Left renal pelvis (tissue), 4 donors: ENCODE data around the gene CYFIP1. TPM values are rescaled to one million over a fixed set of nuclear protein-coding genes. Genes with fewer than 3 reads are reported as not detected.
"Not testable (repeated sequence)": the region's sequence is repeated elsewhere in the genome, so short reads cannot be mapped to it uniquely, and the experiment has no call there.

Experiments
- DNase-seq, 4 donors: peaks; one replicate each; pipeline ENCODE4 v3.0.0-alpha.2; 2013; ENCODE audit warnings: low read depth in 4 of 4, low spot score in 3 of 4
- polyA plus RNA-seq, 4 donors: library from polyadenylated mRNA; unstranded; fragments of 120-200 nt; gene quantifications; one replicate each; pipeline ENCODE4 v1.2.1, GENCODE V29; 2013; ENCODE audit not compliant: insufficient read length in 4 of 4

Gene CYFIP1
- 10 to 100 TPM; 73.2 to 93.7 (median 89.3) TPM for polyA plus RNA-seq

DNA sequence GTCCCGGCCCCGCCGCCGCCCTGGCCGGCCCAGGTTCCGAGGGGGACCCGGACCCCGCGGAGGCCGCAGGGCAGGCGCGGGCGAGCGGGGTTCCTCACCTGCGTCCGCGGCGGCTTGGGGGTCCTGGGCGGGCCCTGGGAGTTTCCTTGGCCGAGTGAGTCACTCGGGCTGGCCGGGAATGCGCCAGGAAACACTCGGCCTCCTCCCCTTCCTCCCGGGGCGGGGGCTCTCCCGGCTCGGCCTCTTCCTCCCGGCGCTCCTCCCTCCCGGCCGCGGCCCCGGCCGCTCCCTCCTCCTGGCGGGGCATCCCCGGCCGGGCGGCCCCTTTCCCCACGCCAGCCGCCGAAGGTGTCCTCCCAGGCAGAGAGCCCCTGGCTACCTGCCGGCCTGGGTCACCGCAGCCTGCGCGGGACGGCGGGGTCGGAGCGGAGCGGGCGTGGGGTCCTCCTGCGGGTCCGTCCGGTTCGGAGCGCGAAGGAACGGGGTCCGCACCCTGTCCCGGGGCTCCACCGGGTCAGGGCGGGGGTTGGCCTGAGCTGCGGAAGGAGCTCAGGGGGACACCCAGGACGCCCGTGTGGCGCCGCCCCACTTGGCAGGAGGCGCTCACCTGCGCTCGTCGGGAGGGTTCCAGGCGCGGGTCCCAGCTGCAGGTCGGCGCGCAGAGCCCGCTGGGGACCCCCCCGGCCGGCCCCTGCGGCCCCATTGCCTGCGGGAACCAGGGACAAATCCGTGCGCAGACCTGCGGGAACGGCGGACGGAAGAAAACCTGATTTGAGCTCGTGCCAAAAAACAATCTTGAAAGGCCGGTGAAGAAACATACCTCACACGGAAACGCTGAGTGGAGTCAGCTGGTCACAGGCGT, at the start of gene CYFIP1:
Gene CYFIP1 (minus strand): TSS at position 180 of the 862 bp plus-strand sequence. CDS start 33,083 bp downstream, outside the sequence.
- peak; percentile 43 to 73 (median 68) for DNase-seq

DNA sequence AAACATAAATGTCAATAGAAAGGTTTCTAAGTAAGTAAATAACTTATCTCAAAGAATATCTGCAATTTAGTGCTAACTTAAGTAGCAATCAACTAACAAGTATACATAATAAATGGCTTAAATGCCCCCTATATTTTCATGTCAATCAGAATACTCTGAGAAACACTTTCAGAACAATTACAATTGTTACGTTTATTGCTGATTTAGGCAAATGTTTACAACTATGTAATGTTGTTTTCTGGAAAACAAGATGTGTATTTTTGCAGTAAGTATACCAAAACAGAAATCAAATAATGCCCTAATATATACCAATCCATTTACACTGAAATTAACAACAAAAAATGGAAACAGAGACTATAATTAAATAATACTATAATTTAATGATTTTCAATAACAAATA, 46.0 kb upstream of the CYFIP1 start:
- DNase-seq, result no peak

DNA sequence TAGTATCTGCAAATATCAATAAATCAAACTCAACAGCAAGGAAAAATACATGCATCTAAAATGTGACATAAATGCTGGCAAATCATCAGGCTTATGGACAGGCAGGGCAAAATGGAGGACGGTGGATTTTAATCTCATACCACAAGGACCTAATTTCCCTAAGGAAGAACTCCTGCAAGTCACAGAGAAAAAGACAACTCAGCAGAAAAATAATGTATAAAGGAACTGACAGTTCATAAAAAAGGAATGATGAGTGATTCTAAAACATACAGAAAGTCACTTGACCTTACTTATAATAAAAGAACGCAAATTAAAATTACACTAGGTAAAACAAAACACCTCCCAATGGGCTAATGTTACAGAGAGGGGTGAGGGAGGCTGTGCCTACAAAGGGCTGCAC, 42.0 kb upstream of the CYFIP1 start:
- no peak for DNase-seq

DNA sequence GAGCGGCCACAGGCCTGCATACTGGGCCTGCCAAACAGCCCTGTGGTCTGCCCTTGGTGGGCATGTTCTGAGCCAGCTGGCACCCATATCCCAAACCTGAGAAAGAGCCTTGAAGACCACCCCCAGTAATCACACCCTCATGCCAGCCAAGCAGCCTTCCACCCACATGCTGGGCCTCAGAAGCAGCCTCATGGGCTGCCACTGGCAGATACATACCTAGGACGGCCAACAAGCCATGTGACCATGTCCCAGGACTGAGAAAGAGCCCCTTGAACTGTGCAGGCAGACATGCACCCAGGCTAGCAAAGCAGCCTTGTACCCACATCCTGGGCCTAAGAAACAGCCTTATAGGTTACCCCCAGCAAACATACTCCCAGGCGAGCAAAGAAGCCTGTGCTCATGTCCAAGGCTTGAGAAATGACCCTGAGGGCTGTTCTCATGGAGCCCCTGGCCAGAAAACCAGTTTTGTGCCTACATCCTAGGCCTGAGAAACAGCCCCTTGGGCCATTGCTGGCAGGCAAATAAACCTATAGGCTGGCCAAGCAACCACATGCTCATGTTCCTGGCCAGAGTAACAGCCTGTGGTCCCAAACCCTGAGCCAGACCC, 34.3 kb upstream of the CYFIP1 start:
- DNase-seq, result no peak

DNA sequence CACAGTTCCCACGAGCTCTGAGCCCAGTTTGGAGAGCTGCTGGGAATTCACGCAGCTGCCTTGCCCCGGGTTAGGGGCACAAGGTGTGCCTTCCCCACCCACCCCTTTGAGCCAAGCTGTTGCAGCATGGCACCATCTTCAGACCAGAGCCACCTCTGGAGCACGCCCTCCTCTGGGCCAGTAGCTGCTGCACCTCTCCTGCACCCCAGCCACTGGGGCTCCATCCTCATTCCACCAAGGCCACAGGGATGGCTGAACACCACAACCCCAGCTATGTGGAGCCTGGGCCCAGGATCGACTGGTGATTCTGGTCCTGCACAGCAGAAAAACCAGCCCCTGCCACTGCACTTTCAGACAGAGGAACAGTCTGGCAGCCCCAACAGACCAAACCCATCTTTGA, 33.5 kb upstream of the CYFIP1 start:
- DNase-seq, result no peak

DNA sequence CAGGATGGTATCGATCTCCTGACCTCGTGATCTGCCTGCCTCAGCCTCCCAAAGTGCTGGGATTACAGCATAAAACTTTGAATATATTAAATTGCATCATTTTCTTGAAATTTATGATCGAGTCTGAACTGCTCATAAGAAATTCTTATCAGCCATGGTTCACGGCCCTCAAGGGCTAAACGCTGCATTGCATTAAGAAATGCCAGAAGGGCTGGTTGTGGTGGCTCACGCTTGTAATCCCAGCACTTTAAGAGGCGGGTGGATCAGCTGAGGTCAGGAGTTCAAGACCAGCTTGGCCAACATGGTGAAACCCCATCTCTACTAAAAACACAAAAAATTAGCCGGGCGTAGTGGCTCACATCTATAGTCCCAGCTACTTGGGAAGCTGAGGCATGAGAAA, 32.4 kb upstream of the CYFIP1 start:
- DNase-seq, result not testable (repeated sequence)

DNA sequence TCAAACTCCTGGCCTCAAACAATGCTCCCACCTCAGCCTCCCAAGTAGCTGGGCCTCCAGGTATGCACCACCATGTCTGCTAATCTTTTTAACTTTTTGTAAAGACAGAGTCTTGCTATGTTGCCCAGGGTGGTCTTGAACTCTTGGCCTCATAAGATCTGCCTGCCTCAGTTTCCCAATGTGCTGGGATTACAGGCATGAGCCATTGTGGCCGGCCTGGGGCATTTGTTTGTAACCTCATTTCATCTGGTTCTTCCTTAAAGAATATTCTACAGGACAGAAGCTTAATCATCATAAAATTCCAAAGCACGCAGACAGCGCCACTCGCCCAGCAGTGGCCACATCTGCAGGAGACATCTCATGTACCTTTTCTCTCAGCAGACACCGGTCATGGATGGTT, 23.6 kb upstream of the CYFIP1 start:
- DNase-seq, result no peak

DNA sequence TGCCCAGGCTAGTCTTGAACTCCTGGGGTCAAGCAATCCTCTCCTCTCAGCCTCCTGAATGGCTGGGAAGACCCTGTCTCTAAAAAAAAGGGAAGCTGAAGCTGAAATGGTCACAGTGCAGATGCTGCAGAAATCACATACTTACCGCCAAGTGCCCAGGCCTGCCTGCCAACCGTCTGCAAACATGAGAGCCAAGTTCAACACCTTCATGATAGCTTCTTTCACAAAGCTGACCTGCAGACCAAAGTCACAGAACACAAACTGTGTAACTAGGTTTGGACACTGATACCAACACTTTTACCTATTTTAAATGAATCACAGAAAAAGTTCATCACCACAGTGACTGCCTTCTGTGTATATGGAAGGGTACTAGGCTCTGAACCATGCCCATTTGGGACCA, 22.8 kb upstream of the CYFIP1 start:
- DNase-seq, result no peak

DNA sequence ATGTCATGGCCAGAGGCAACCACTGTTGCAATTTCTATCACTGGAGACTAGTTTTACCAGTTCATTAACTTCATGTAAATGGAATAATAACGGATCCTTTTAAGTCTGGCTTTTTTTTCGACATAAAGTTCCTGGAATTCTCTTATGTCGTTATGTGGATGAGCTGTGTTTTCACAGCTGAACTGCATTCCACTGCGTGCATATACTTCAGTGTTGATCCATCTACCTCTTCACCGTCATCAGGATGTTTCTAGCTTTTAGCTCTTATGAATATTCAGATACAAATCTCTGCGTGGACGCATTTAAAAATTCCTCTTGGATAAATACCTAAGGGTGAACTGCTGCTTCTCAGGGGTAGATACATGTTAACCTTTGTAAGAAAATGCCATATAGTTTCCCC, 15.6 kb upstream of the CYFIP1 start:
- no peak for DNase-seq

DNA sequence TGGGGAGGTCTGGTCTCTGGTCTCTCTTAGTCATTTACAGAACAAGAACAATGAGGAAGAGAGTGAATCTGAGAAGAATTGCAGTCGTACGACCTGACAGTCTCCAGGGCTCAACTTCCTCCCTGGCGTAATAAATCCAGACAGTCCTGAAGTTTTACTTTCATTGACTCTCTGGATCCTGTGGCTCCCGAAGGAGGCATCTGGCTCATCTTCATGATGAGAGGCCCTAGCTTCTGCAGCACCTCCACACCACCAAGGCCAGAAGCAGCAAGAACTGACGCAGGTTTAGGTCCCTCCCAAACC, 11.8 kb upstream of the CYFIP1 start:
- DNase-seq, result no peak

DNA sequence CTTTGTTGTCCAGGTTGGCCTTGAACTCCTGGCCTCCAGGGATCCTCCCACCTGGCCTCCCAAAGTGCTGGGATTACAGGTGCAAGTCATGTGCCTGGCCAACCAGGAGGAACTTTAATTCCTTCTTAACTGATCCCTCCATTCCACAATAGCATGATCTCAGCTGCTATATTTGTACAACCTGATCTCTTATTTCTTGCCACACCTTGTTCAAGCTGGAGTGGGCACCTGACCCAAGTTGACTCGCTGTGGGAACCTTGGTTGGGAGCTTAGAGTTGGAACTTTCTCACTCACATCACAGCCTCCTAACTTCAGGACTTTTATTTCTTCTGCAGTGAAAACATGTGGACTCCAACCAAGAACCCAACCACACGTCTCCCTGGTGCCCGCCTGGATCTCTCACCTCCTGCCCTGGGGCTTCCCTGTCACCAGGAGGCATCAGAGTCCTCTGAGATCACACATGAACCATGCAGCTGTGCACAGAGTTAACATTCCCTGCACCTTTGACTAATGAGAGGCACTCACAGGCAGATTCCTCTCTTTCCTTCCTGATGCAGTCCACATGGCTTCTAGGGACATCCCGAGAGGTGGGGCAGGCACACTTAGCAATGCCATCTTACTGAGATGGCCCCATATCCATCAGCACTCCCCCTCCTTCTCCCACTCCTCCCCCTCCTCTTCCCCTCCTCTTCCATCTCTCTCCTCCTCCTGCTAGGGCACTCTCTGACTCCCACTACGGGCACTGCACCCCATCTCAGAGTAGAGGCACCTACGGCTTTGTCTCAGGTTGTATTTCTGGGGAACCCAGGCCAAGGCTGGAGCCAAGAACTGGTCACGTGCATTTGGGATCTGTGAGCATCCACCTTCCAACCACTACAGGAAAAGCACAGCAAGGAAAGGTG, 9.7 kb upstream of the CYFIP1 start:
- no peak for DNase-seq

DNA sequence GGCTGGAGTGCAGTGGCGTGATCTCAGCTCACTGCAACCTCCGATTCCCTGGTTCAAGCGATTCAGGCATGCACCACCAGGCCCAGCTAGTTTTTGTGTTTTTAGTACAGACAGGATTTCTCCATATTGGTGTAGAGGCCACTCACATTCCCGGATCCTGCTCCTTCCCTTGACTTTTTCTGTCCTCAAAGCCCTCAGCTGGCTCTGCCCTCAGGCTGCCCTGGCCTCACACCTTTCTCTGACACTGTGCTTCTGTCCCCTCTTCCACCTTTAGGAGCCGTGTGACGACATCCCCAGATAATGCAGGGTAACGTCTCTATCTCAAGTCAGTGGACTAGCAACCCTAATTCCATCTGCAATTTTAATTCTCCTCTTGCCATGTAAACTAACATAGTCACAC, 8.6 kb upstream of the CYFIP1 start:
- no peak for DNase-seq

DNA sequence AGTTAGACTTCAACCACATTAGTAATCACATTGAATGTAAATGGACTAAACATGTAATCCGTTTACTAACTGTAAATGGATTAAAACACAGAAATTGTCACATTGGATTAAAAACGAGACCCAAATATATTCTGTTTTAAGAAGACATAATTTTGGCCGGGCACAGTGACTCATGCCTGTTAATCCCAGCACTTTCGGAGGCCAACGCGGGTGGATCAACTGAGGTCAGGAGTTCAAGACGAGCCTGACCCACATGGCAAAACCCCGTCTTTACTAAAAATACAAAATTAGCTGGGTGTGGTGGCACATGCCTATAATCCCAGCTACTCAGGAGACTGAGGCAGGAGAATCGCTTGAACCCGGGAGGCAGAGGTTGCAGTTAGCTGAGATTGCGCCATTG, 1.8 kb upstream of the CYFIP1 start:
- DNase-seq, result not testable (repeated sequence)

DNA sequence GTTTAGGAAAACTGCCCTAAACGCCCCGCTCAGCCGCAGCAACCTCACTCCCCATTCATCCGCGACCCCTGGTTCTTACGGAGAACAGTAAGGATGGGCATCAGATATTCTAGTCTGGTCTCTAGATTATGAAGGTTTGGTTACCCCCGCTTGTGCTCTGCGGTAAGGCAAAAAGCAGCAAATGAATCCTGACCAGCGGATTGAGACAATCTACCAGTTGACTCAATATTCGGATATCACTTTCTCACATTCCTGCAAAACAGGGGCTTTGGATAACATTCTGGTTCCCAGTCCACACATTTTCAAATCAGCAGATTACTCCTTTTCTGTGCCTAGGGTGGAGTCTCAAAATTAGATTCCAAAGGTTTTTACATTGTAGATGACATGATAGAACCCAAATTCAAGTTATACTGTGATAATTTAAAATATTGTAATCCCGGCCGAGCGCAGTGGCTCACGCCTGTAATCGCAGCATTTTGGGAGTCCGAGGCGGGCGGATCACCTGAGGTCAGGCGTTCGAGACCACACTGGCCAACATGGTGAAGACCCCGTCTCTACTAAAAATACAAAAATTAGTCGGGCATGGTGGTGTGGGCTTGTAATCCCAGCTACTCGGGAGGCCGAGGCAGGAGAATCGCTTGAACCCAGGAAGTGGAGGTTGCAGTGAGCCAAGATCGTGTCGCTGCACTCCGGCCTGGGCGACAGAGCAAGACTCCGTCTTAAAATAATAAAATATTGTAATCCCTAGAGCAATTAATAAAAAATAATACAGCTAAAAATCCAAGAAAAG, 1.1 kb upstream of the CYFIP1 start:
- DNase-seq, result no peak

DNA sequence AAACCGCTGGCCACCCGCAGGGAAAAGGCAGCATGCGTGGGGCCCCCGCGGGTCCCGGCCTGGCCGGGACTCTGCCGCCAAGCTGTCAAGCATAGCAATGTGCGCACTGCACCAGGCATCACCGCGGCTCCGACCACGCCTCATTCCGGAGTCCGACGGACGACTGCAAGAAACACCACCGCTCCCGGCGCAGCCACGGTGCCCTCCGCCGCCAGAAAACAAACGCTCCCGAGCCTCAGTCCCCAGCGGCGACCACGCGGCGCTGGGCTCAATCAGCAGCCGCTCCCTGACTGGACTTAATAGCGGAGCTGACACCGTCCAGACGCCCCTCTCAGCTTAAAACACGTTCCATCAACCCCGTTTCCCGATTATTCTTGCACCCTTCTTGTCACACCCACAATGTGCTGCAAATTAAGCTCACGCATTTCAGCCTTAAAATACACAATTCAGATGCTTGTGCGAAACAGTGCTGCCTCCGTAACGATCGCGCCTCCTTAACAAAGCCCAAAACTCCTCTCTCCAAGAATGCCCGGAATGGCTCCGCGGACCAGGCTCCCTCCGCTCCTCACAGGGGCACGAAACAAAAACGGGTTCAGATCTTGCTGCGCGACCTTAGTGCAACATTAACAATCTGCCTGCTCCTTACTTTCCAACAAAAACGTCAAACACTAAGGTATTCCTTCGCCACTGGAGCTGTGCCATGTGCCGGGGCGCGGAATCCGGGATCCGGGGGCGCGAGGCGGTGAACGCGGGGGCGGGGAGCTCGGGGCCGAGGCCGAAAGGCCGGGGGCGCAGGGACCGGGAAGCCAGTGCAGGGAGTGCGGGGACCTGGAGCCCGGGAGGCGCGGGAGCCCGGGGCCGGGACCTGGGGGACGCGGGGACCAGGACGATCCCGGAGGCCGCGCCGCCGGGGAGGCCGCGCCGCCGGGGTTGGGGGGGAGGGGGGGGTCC, 655 bp downstream of the CYFIP1 start:
- peak in 2 of 4 donors; percentile 45 to 46 for DNase-seq

DNA sequence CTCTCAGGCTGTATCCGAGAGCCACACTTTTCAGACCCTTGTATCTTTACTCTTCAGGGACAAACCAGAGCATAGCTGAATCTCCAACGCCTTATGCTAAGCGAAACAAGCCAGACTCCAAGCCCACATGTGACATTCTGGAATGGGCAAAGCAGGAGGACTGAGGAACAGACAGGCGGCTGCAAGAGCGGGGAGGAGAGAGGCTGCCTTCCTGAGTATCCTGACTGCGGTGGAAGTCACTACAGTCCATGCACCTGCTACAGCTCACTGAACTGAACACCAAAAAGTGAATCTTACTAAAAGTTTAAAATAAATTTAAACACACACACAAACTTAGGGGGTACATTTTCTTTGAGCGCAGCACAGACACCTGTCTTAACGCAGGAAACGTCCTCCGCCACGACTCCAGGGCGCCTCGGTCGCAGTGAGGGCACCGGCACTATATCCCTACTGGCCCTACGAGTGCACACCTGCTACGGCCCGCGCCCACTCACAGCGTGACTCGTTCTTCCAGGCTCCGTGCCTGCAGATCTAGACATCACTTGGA, 1.4 kb downstream of the CYFIP1 start:
- DNase-seq, result no peak

DNA sequence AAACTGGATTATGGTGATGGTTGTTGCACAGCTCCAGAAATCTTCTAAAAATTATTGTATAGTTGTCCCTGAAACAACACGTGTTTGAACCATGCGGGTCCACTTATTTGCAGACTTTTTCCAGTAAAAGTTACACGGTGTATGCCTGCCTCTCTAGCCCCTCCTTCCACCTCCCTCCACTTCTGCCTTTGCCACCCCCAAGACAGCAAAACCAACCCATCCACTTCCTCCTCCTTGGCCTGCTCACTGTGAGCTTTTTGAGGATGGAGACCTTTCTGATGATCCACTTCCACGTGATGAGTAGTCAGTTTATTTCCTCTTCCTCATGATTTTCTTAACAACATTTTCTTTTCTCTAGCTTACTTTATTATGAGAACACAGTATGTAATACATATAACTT, 5.4 kb downstream of the CYFIP1 start:
- no peak for DNase-seq

DNA sequence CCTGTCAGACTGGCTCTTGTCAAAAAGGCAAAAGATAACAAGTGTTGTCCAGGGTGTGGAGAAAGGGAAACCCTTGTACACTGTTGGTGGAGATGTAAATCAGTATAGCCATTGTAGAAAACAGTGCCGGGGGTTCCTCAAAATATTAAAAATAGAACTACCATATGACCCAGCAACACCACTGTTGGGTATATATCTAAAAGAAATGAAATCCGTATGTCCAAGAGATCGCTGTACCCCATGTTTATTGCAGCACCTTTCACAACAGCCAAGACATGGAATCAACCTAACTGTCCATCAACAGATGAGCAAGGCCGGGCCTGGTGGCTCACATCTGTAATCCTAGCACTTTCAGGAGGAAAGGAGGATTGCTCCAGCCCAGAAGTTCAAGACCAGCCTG, 6.2 kb downstream of the CYFIP1 start:
- DNase-seq, result no peak

DNA sequence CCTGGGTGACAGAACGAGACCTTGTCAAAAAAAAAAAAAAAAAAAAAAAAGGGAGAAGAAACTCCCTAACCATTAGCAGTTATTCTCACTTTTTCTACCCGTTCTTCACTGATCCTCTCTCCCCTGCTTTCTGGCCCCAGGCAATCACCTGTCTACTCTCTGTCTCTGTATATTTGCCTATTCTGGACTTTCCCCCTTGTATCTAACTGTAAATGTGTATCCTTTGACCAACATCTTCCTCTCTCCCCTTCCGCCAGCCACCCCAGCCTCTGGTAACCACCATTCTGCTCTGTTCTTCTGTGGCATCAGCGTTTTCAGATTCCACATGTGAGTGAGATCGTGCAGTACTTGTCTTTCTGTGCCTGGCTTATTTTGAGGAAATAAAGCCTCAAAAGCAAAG, 6.9 kb downstream of the CYFIP1 start:
- DNase-seq, result no peak
